Activated T-helper 1 cell treated with Interleukin-2 at 50 U/mL for 16 hours (primary cell): ENCODE measurements around the gene CCDC92B.
"Not testable (repeated sequence)": the region's sequence is repeated elsewhere in the genome, so short reads cannot be mapped to it uniquely, and the experiment has no call there.

Source experiments
- DNase-seq: peaks from one replicate; pipeline ENCODE4 v3.0.0-alpha.2; 2020; ENCODE audit warnings: low read depth

Gene CCDC92B

GRCh38 chr17:2689411-2690164 is 59.9 kb downstream of the CCDC92B start:
- no peak for DNase-seq

GRCh38 chr17:2688351-2689342 is 60.8 kb downstream of the CCDC92B start:
- no peak for DNase-seq

GRCh38 chr17:2687074-2687418 is 62.4 kb downstream of the CCDC92B start:
- no peak for DNase-seq

GRCh38 chr17:2685696-2686095 is 63.8 kb downstream of the CCDC92B start:
- DNase-seq, result no peak

- no peak for DNase-seq
These were observed 64.9 kb downstream of the CCDC92B start for GRCh38 chr17:2684549-2684948.

GRCh38 chr17:2683912-2684311 is 65.5 kb downstream of the CCDC92B start:
- no peak for DNase-seq

GRCh38 chr17:2682176-2682938 is 67.1 kb downstream of the CCDC92B start:
- no peak for DNase-seq

- no peak for DNase-seq
These were observed 67.8 kb downstream of the CCDC92B start for GRCh38 chr17:2681650-2682049.

GRCh38 chr17:2680961-2681360 is 68.5 kb downstream of the CCDC92B start:
- no peak for DNase-seq

GRCh38 chr17:2679247-2679646 is 70.2 kb downstream of the CCDC92B start:
- not testable (repeated sequence) for DNase-seq
